CD4-positive, alpha-beta T cell (primary cell): ENCODE data around the gene PDE4B. TPM values are rescaled to one million over a fixed set of nuclear protein-coding genes. Genes with fewer than 3 reads are reported as not detected.

ENCODE experiments used
- ATAC-seq: fragments of 200-7000 bp; cut with Tn5 transposase; one replicate; pipeline ENCODE4 v1.10.0; 2022; ENCODE audit warnings: mild to moderate bottlenecking; ENCODE audit not compliant: poor library complexity
- CTCF ChIA-PET: fragments of 350-600 bp; sonication (Branson Sonifier 250); formaldehyde crosslinking; loops from one replicate; lab custom pipeline; 2021; ENCODE audit warnings: antibody characterized with exemption, inconsistent platforms; lab: Charles Lee
- POLR2A ChIA-PET: fragments of 350-600 bp; sonication (Branson Sonifier 250); formaldehyde crosslinking; loops from one replicate; lab custom pipeline; 2021; ENCODE audit warnings: antibody characterized with exemption, inconsistent platforms; lab: Charles Lee
- DNase-seq, 14 experiments: peaks; one replicate each; pipeline ENCODE4 v3.0.0-alpha.2; 2013 to 2020; ENCODE audit warnings: mixed read lengths in 2 of 14
- H3K27ac ChIP-seq, 2 donors: one replicate each; pipeline versions ENCODE4 v1.5.1 to v1.7.0; 2013; ENCODE audit warnings: low read length in 2 of 2, low read depth in 1 of 2, mild to moderate bottlenecking in 1 of 2
- H3K27me3 ChIP-seq, 2 experiments: 1 replicate in 1 of 2; 2 replicates in 1 of 2; pipeline versions ENCODE4 v1.6.1 to v1.7.0; 2013; ENCODE audit warnings: low read length in 2 of 2, control low read depth in 1 of 2, mild to moderate bottlenecking in 1 of 2, moderate library complexity in 1 of 2; ENCODE audit not compliant: insufficient read depth in 2 of 2, control insufficient read depth in 1 of 2
- H3K36me3 ChIP-seq: one replicate; pipeline ENCODE4 v1.6.1; 2013; ENCODE audit warnings: low read length, control low read depth; ENCODE audit not compliant: insufficient read depth
- H3K4me1 ChIP-seq: one replicate; pipeline ENCODE4 v1.6.1; 2013; ENCODE audit warnings: low read length, control low read depth; ENCODE audit not compliant: insufficient read depth
- H3K4me3 ChIP-seq: one replicate; pipeline ENCODE4 v1.5.1; 2013; ENCODE audit warnings: mild to moderate bottlenecking, low read length, moderate library complexity
- H3K9me3 ChIP-seq, 2 experiments: 1 replicate in 1 of 2; 2 replicates in 1 of 2; pipeline versions ENCODE4 v1.6.1 to v1.7.0; 2013; ENCODE audit warnings: low read length in 2 of 2, mild to moderate bottlenecking in 2 of 2, control low read depth in 1 of 2, moderate library complexity in 1 of 2; ENCODE audit not compliant: control insufficient read depth in 1 of 2, insufficient read depth in 1 of 2
- H3K27ac Mint-ChIP-seq: one replicate; pipeline ENCODE4 v1.8.0; 2020; ENCODE audit warnings: mixed read lengths
- H3K27me3 Mint-ChIP-seq: one replicate; pipeline ENCODE4 v1.8.0; 2021; ENCODE audit warnings: mixed read lengths
- H3K36me3 Mint-ChIP-seq: one replicate; pipeline ENCODE4 v1.8.0; 2021; ENCODE audit warnings: low read depth, mixed read lengths
- H3K4me1 Mint-ChIP-seq: one replicate; pipeline ENCODE4 v1.8.0; 2021; ENCODE audit warnings: low read depth, mixed read lengths
- H3K4me3 Mint-ChIP-seq: one replicate; pipeline ENCODE4 v1.8.0; 2020; ENCODE audit warnings: mild to moderate bottlenecking, mixed read lengths
- H3K9me3 Mint-ChIP-seq: one replicate; pipeline ENCODE4 v1.8.0; 2020; ENCODE audit warnings: mixed read lengths
- intact Hi-C, 2 experiments: fragments of 100-400 bp; cut with DNase I in 1 of 2; cut with micrococcal nuclease in 1 of 2; formaldehyde crosslinking; loops; one replicate each; pipeline versions ENCODE4 v1.15.1 to v1.9.0; 2023 to 2025; cut with DNase I, micrococcal nuclease
- total RNA-seq, 174 experiments: library from RNA in 2 of 174; stranded (reverse) in 2 of 174; gene quantifications; one replicate each; pipeline ENCODE4 v1.2.3 and lab custom pipeline; 2021 to 2026
- TF ChIP-seq, protein P1 (sequence below): fragments of 200-600 bp; IDR thresholded peaks from one replicate; pipeline ENCODE4 v1.8.0; 2022; ENCODE audit warnings: antibody characterized with exemption, mild to moderate bottlenecking

Gene PDE4B
- total RNA-seq, 2 experiments from 2014 or later, result 155 to 159 TPM

DNA sequence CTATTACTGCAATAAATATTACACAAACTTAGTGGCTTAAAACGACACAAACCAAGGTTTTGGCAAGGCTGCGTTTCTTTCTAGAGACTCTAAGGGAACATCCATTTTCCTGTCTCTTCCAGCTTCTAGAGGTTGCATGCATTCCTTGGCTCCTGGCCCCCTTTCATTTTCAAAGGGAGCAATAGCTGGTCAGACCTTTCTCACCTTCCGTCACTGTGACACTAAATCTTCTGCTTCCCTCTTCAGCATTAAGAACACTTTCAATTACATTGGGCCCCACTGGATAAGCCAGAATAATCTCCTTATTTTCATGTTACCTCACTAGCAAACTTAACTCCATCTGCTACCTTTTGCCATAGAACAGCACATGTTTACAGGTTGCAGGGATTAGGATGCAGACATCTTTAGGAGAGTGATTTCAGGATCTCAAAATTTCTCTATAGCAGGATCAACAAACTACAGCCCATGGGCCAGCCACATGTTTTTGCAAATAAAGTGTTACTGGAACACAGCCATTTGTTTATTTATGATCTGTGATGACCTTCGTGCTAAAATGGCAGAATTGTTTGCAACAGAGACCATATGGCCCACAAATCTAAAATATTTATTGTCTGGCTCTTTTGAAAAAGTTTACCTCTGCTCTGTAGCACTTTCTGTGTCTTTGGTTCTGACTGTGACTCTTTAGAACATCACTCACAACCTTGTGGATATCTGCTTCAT is 519.7 kb downstream of the PDE4B start:
- Mint-ChIP-seq H3K36me3 (no peaks in the 10 kb centered on the region), H3K27me3 (no peaks in the 10 kb centered on the region), H3K9me3 (no peaks in the 10 kb centered on the region), H3K4me1 (peaks cover 13% of the 10 kb centered on the region), H3K27ac (no peak overlapping the region), H3K4me3 (no peak overlapping the region)
- no peak for ATAC-seq
- Histone ChIP-seq H3K4me3 (no peak overlapping the region), H3K27me3 (no peaks in the 10 kb centered on the region), H3K4me1 (no peaks in the 10 kb centered on the region), H3K27ac (no peak overlapping the region), H3K9me3 (no peaks in the 10 kb centered on the region), H3K36me3 (no peaks in the 10 kb centered on the region)
- POLR2A ChIA-PET, result no interaction called here
- intact Hi-C loops, result no loop called here
- no peak for DNase-seq
- CTCF ChIA-PET, result interaction anchor here (1.2 kb wide), 1 partner anchor 10 kb away, joined by 3 read pairs; no protein-coding TSS in a partner anchor
- TF ChIP-seq, protein P1, sequence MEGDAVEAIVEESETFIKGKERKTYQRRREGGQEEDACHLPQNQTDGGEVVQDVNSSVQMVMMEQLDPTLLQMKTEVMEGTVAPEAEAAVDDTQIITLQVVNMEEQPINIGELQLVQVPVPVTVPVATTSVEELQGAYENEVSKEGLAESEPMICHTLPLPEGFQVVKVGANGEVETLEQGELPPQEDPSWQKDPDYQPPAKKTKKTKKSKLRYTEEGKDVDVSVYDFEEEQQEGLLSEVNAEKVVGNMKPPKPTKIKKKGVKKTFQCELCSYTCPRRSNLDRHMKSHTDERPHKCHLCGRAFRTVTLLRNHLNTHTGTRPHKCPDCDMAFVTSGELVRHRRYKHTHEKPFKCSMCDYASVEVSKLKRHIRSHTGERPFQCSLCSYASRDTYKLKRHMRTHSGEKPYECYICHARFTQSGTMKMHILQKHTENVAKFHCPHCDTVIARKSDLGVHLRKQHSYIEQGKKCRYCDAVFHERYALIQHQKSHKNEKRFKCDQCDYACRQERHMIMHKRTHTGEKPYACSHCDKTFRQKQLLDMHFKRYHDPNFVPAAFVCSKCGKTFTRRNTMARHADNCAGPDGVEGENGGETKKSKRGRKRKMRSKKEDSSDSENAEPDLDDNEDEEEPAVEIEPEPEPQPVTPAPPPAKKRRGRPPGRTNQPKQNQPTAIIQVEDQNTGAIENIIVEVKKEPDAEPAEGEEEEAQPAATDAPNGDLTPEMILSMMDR, result no peak

DNA sequence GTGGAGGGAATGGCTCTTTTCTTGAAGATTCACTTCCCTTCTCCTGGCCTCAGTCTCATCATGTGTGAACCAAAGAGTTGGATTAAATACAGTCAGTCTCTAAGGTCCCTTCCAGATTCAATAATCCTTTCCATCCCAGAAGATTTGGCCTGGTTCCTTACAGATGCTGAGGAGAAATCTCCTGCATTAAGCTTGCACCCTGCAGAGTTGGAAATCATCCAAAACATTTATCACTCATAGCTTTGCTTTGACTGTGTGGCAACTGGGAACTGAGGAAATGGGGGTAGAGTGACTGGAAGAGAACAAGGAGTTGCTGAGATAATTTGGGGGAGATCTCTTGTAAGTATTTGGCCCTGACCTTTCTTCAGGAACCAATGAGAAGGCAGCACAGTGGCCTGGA is 520.7 kb downstream of the PDE4B start:
- Mint-ChIP-seq H3K27ac (no peak overlapping the region), H3K9me3 (no peaks in the 10 kb centered on the region), H3K36me3 (no peaks in the 10 kb centered on the region), H3K4me1 (peaks cover 13% of the 10 kb centered on the region), H3K4me3 (no peak overlapping the region), H3K27me3 (no peaks in the 10 kb centered on the region)
- CTCF ChIA-PET, result no interaction called here
- Histone ChIP-seq H3K4me1 (no peaks in the 10 kb centered on the region), H3K4me3 (no peak overlapping the region), H3K36me3 (no peaks in the 10 kb centered on the region), H3K9me3 (no peaks in the 10 kb centered on the region), H3K27ac (no peak overlapping the region), H3K27me3 (no peaks in the 10 kb centered on the region)
- ATAC-seq, result no peak
- TF ChIP-seq, protein P1, result no peak
- DNase-seq, result no peak
- POLR2A ChIA-PET, result interaction anchor here (0.7 kb wide), 1 partner anchor 620 kb away, joined by 3 read pairs; no protein-coding TSS in a partner anchor
- intact Hi-C loops, result no loop called here

DNA sequence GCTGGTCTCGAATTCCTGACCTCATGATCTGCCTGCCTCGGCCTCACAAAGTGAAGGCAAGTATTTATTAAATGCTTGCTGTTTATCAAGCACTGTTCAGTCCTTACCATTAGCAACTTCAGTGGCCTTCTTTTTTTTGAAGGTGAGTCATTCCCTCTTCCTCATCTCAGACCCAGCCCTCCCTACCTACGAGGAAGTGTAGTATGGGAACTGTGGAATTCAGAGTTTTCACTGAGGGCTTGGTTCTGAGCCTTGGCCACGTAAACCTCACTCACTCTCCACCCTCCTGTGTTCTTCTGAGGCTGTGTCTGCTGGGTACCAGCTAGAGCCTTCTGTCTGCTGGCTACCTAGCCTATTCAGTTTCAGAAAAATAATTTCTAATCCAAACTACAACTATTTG is 523.0 kb downstream of the PDE4B start:
- intact Hi-C loops, result no loop called here
- ATAC-seq (no peak), DNase-seq (peak in 1 of 14 experiments; percentile 35)
- TF ChIP-seq, protein P1, result no peak
- Mint-ChIP-seq H3K4me3 (no peak overlapping the region), H3K27ac (no peak overlapping the region), H3K4me1 (peaks cover 13% of the 10 kb centered on the region), H3K27me3 (no peaks in the 10 kb centered on the region), H3K9me3 (peaks cover 3% of the 10 kb centered on the region), H3K36me3 (no peaks in the 10 kb centered on the region)
- ChIA-PET CTCF (no interaction called here), POLR2A (no interaction called here)
- Histone ChIP-seq H3K4me3 (no peak overlapping the region), H3K9me3 (no peaks in the 10 kb centered on the region), H3K36me3 (no peaks in the 10 kb centered on the region), H3K27me3 (no peaks in the 10 kb centered on the region), H3K4me1 (no peaks in the 10 kb centered on the region), H3K27ac (no peak overlapping the region)
